Neural cell (in vitro differentiated cells): ENCODE measurements around the gene ERGIC3.

ENCODE experiments used
- CTCF ChIP-seq: fragments of 450-650 bp; IDR thresholded peaks from 2 replicates; pipeline ENCODE4 v1.5.1; 2014; ENCODE audit warnings: antibody characterized with exemption, mild to moderate bottlenecking, moderate library complexity; ENCODE audit not compliant: poor library complexity, severe bottlenecking
- EP300 ChIP-seq: fragments of 450-650 bp; conservative IDR thresholded peaks from 2 replicates; pipeline ENCODE4 v1.6.1; 2014; ENCODE audit warnings: antibody characterized with exemption, mild to moderate bottlenecking, moderate library complexity; ENCODE audit not compliant: poor library complexity, severe bottlenecking
- EZH2 ChIP-seq: fragments of 200-600, 300-800 bp; shearing (Covaris generic), sonication (generic); IDR thresholded peaks from 2 replicates; pipeline ENCODE4 v1.6.1; 2014; ENCODE audit warnings: antibody characterized with exemption, low read length, borderline replicate concordance, mild to moderate bottlenecking; ENCODE audit not compliant: insufficient read depth, poor library complexity, severe bottlenecking
- MXI1 ChIP-seq: fragments of 450-650 bp; conservative IDR thresholded peaks from 2 replicates; pipeline ENCODE4 v1.6.1; 2014; ENCODE audit warnings: antibody characterized with exemption, mild to moderate bottlenecking; ENCODE audit not compliant: poor library complexity, severe bottlenecking
- POLR2AphosphoS5 ChIP-seq: IDR thresholded peaks from 2 replicates; pipeline ENCODE4 v1.6.1; 2012
- RAD21 ChIP-seq: fragments of 450-650 bp; conservative IDR thresholded peaks from 2 replicates; pipeline ENCODE4 v1.6.1; 2014; ENCODE audit warnings: antibody characterized with exemption, mild to moderate bottlenecking, moderate library complexity
- REST ChIP-seq: IDR thresholded peaks from 2 replicates; pipeline ENCODE4 v1.6.1; 2012; ENCODE audit warnings: borderline replicate concordance
- SMC3 ChIP-seq: fragments of 450-650 bp; conservative IDR thresholded peaks from 2 replicates; pipeline ENCODE4 v1.6.1; 2014; ENCODE audit warnings: antibody characterized with exemption, mild to moderate bottlenecking, moderate library complexity; ENCODE audit not compliant: poor library complexity
- TAF1 ChIP-seq: IDR thresholded peaks from 2 replicates; pipeline ENCODE4 v1.6.1; 2012; ENCODE audit warnings: low read depth

- no peak for TF ChIP-seq EZH2
- no peak for TF ChIP-seq CTCF
- no peak for TF ChIP-seq POLR2AphosphoS5
- no peak for TF ChIP-seq TAF1
- no peak for TF ChIP-seq RAD21
- no peak for TF ChIP-seq EP300
- no peak for TF ChIP-seq MXI1
- TF ChIP-seq REST: no peak
- no peak for TF ChIP-seq SMC3
Measured at GRCh38 chr20:35503841-35504561, 37.9 kb upstream of the ERGIC3 start.
